ENCODE data around the gene PDE5A.
"Not testable (repeated sequence)": the region's sequence is repeated elsewhere in the genome, so short reads cannot be mapped to it uniquely, and the experiment has no call there.

PDE5A gene

DNA sequence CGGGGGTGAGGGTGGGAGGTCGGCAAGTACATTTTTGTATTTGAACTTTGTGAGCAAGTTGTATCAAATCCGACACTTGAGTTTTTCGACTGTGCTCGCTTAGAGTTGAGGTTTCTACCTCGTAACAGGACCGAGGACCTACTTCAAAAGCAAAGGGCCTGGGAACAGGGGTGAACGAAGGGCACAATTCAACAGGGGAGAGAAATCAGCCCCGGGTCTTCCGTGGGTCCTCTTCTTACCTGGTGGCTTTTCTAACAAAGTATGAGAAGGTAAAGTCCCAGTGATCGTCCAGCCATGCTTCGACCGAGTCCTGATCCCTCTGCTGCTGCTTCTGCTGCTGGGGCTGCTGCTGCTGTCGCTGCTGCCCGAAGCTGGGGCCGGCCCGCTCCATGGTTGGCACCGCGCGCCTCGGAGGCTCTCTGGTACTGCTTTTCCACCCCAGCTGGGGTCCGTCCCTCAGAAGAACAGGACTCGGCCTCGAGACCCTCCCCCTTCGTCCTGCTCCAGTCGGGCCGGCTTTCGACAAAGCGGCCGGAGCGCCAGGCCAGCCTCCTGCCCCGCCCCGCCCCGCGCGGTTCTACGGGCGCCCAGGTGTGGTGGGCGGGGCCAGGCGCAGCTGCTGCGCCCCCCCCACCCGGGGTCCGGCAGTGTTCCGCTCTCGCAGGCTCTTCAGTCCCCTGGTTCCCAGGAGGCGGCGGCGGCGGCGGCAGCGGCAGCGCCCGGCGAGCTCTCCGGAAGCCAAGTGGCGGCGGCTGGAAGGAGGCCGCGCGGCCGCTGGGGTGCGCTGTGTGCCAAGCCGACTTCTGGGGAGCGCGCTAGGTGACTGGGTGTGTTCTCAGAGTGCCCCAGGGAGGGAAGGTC lies at the start of gene PDE5A:
TSS of gene PDE5A (minus strand) at position 524 of the 861 bp plus-strand sequence. CDS start at position 391, 133 bp downstream.
- DNase-seq (ENCODE audit: low spot score), result peak; percentile 53

DNA sequence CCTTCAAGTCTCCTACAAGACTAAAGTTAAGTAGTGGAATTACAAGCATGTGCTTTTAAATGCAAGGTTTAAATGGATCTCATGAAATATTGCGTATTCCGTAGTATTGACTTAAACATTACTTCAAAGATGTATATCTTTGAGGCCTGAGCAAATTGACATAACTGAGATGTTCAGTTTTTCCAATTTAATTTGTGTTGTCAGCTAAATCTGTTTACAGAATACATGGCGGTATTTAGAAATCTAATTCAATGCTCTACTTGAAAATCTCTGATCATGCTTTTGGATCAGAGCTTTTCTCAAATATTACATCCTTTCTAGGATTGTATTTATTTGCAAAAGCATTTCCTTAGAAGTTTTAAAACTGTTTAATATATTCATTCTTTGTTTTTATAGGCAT lies 47.5 kb upstream of the PDE5A start:
- DNase-seq (ENCODE audit: low spot score), result no peak

DNA sequence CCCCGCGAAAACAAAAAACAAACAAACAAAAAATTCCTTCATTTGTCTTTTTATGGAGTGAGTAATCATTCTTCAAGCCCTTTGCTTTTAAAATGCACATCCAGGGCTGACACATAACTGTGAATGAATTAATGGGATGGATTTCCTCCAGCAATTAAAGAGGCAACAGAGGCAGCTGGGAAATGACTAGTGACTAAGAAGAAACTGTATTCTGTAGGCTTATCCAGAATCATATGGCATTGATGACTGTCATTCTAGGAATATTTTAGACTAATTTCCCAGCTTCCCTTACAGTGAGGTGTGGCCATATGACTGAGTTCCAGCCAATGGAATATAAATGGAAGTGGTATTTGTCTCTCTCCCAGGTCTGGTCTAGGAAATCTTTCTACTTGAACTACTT lies 46.8 kb upstream of the PDE5A start:
- no peak for DNase-seq (ENCODE audit: low spot score)

DNA sequence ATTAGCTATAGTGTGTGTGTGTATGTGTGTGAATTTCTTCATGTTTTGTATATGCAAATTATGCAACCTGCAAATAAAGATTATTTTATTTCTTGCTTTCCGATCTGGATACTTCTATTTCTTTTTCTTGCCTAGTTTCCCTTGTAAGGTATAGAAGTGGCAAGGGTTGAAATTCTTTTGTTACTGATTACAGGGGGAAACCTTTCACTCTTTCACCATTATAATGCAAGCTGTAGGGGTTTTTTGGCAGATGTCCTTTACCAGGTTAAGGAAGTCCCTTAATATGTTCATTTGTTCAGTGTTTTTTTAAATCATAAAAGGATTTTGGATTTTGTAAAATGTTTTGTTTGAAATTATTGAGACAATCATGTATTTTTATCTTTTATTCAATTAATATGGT lies 44.3 kb upstream of the PDE5A start:
- DNase-seq (ENCODE audit: low spot score), result no peak

DNA sequence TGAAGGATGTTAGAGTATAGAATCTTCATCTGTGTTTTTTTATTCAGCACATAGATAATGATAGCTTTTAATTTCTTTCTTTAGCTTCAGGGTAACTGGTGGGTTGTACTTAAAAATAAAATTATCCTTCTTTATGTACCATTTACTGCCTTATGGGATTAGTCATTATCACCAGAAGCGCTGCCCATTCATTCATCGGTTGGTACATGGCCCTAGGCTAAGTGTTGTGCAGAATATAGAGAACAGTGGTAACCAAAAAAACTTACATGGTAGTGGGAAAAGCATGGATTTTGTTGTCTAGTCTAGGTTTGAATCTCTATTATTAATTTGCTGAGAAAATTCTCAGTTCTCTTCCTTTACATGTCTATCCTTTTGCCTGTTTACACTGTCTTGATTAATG lies 43.5 kb upstream of the PDE5A start:
- no peak for DNase-seq (ENCODE audit: low spot score)

DNA sequence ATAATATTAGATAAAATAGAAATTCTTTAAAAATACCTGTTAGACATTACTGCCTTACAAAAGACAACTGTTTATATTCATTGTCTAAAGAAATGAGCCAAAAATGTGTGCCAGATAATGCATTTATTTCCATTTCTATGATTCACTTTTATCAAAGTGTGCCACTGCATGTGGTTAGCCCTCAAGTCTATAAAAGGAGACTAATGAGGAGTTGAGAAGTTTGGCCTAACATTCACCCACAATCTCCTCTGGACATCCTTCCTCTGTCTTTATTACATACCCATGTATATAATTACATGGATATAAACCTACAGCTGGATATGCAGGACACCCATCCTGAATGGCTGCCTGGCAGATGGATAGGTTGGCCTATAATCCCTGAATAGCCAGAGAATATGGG lies 42.6 kb upstream of the PDE5A start:
- no peak for DNase-seq (ENCODE audit: low spot score)

DNA sequence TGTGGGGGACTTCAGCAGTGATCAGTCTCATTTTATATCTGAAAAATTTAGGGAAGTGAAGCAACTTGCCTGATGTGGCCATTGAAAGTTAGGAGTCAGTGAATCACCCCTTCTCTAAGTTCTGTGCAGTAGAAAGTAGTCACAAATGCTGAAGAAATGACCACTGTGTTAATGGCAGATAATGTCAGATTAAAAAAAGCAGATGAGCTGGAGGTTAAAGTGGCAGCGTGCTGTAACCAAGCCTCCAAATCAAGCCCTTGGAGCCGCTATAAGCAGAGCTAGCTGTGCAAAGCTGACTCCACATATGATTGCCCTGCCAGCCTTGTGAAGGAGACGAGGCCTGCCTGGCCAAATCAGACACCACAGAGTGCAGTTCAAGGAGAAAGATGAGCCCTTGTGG lies 39.2 kb upstream of the PDE5A start:
- no peak for DNase-seq (ENCODE audit: low spot score)

DNA sequence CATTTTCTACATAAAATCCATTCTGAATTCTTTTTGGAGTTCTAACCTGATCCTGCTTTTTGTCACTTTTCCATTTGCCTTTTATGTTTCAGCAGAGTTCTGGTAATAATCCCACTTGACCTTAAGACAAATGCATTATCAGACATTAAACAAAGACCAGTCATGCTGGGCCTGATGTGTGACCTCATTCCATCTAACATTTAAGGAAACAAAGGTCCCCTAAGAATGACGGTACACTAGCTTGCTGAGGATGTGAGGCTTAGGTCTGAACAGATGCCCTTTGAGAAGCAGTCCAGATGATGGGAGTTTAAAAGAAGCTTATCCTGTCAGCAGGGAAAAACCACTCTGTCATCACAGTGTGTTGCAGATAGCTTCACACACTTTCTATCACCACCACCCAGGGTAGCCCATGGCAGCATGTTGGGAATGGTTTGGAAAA lies 38.1 kb upstream of the PDE5A start:
- DNase-seq (ENCODE audit: low spot score), result no peak

DNA sequence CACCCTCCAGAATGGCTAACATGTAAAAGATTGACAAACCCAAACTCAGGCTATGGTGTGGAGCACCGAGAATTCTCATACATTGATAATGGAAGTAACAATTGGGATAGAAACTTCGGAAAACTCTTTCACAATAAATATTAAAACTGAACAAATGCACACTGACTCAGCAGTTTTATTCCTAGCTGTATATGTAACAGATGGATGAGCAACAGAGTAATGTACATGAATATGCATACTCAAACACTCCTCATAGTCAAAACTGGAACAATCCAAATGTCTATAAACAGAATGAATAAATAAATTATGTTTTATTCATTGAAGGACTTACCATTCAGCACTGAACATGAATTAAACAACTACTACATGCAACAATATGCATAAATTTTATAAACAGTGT lies 37.1 kb upstream of the PDE5A start:
- DNase-seq (ENCODE audit: low spot score), result no peak

DNA sequence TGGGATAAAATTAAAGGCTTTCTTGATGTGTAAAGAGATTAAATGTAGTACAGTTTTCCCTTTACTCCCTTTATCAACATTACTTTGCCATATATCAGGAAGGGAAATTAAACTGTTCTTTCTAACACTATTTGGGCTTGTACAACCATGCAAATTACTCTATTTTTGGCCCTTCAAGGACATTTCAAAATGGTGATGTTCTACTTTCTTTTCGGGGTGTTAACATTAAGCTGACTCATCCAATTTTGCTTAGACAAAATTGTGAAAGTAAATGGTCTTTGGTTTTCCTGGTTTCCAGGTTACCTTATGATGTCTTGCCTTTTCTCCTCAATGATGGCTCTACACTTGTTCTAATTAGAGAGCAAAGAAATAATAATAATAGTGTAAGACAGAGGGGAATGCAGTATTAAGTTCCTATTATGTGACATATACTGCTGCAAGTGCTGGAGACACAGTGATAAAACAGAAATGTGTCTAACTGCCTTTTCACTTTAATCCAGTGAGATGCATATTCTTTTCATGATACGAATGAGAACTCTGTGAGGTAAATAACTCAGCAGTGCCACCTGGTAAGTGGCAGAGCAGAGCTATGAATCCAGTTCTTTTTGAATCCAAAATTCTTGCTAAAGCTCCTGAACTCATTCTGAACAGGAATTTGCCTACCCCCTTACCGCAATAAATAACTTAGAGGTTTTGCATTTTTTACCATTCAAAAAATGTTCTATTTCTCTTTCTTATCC lies 35.7 kb upstream of the PDE5A start:
- no peak for DNase-seq (ENCODE audit: low spot score)

DNA sequence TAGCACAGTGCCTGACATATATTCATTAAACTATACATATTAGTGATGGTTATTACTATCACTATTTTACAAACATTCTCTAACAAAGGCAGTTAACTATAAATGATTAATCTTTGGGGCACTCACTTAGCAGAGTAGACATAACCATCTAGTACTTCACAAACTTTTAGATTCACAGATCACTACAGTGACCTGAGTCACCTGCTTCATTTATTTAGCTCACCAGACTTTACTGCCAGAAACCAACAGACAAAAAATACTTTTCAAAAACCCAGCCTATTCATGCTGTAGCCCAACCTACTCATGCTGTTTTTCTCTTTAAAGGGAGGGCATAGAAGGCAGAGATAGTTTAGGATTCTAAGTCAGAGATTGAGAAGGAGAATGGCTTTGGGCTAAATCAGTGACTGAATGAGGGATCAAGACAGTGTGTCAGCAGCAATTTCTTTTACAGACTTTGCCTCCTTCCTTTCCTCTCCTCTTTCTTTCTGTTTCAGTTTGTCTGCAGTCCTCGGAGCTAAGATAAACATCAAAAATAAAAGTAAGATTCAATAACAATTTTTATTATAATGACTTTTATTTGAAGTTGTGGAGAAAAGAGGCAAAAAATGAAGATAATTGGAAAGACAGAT lies 34.7 kb upstream of the PDE5A start:
- no peak for DNase-seq (ENCODE audit: low spot score)

DNA sequence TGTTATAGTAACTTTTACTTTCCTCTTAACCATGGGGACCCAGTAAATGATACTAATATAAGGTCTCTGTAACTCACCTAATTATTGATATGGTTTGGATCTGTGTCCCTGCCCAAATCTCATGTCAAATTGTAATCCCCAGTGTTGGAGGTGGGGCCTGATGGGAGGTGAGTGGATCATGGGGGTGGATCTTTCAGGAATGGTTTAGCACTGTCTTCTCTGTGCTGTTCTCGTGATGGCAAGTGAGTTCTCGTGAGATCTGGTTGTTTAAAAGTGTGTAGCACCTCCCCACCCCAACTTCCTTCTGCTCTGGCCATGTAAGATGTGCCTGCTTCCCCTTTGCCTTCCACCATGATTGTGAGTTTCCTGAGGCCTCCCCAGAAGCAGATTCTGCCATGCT lies 34.0 kb upstream of the PDE5A start:
- not testable (repeated sequence) for DNase-seq (ENCODE audit: low spot score)

DNA sequence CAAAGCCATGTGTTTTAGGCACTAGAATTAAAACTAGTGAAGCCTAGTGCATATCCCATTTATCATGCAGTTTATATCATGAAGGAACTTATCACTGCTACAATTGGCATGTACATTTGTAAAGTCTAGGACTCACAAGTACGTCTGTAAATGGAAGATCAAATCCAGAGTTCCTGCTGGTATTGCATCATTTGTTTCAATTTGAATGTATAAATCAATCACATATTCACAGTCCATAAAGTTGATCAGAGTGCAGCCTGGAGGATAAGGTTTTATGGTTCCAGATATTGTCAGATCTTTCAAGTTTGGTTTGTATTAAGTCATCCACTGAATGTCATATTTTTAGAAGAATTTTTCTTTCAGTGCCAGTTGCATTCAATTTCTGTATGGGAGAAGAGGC lies 32.6 kb upstream of the PDE5A start:
- no peak for DNase-seq (ENCODE audit: low spot score)

DNA sequence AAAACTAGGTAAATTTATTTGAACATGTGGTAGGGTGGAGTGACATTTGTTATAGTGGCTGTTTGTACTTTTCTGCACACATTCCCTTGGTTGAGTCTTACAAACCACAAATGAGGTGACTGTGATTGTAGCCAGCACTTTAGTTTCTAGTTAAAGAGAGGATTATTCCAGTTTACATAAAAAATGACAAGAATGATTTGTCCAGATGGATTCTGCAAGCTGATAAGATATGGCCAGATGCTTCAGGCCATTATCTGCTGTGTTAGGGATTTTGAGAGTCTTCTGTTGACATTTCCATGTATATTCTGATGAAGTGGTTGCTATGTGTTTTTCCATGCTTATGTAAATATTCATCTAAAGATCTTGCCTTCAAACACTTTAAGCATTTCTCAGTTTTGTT lies 31.0 kb upstream of the PDE5A start:
- DNase-seq (ENCODE audit: low spot score), result no peak

DNA sequence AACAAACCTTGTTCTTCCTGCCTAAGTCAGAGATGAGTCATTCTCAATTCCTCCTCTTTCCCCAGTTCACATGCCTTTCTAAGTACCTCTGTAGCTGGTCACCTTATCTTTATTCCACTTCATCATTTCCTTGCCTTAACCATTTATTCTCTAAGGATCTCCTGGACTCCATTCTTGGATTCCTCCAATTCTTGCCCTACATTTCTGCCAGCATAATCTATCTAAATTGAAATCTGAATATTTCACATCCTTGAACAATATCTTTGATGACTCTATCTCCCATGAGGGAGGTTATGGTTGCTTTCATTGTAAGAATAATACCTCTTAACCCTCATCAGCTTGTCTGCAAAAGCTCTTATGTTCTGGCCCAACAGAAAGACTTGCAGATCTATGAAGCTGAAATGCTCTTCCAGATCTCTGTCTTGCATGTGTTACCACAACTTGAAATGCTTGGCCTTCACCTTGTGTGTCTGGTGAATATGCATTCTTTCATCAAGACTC lies 28.6 kb upstream of the PDE5A start:
- no peak for DNase-seq (ENCODE audit: low spot score)

DNA sequence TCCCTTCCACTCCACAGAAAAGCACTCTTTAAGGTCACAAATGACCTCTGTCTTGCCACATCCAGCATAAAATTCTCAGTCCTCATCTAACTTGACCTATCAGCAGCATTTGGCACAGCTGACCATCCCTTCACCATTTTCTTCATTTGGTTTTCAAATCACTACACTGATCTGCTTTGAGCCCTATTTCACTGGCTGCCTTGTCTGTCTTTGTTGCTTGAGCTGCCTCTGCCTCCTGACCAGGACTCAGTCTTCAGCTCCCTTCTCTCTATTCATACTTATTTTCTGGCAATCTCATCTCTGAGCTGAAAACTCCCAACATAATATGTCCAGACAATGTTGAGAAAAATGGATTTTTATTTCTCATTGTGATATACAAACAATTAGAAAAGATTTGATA lies 27.7 kb upstream of the PDE5A start:
- peak; percentile 7 for DNase-seq (ENCODE audit: low spot score)

DNA sequence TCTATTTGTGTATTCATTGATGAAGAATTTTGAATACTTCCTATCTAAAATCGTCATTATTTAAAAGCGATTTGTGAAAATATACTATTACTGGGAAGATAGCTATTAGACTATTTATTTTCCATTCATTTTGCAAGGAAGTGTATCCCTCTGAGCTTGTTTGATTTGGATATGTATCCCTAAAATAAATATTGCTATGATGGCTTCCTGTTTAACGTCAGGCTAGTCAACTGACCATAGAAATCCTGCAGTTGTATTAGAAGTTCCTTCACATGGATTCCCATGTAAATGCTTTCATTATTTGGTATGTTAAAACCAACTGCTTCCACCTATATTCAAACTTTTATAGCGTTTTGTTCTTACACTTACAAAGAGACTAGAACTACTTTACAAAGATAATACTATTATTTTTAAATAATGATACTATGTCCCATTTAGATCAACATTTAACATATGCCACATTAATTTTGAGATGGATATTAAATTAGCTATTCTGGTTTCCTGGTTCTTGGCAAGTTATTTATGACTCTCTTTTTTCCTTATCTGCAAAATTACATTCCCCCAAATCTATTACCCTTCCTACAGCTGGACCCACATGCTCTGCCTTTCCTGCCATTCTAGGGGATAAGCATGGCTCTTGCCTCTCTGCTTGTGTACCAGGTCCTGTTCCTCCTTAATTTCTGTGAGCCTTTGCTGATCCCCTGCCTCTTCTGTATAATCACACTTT lies 26.7 kb upstream of the PDE5A start:
- no peak for DNase-seq (ENCODE audit: low spot score)

DNA sequence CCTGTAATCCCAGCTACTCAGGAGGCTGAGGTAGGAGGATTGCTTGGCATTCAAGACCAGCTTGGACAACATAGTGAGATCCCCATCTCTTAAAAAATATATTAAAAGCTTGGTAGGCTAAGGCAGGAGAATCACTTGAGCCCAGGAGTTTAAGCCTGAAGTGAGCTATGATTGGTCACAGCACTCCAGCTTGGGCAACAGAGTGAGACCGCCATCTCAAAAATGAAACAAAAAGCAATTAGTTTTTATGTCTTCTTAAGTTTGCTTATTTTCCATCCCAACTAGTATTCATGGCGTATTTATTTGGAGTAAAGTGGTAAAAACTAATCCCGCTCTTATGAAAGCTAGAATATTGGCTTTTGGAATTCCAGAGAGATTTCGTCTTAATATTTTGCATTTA lies 25.4 kb upstream of the PDE5A start:
- DNase-seq (ENCODE audit: low spot score), result no peak

DNA sequence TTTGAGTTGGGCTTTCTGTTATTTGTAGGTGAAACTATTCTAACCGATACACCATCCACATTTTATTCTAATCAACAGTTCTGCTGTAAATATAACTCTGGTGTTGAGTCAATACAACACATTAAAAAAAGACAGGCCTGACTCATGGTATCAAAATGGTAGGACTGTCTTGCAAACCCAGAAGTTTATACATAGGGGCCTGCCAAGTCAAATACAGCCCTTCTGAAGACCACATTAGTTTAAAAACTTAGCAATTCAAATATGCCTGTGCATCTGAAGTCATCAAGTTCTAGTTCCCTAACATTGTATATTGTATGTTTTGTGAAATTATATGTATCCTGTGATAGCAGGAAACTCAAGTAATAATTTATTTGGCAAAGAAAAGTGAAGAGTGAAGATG lies 24.4 kb upstream of the PDE5A start:
- DNase-seq (ENCODE audit: low spot score), result no peak

DNA sequence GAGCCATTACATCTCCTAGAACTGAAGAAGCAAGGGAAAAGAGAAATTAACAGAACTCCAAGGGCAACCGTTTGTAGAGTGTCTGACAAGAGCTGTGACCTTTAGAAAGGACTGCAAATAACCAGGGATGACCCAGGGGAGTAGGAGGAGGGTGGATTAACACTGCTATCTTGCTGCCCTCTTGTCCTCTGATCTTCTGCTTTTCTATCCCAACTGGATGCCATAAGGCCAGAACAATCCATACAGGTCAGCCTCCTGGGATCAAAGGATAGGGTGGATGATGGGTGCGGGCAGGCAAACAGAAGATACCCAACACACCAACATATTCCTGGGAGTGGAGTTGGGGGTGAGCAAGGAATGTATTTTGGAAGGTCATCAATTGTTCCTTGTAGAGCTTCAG lies 19.8 kb upstream of the PDE5A start:
- no peak for DNase-seq (ENCODE audit: low spot score)

DNA sequence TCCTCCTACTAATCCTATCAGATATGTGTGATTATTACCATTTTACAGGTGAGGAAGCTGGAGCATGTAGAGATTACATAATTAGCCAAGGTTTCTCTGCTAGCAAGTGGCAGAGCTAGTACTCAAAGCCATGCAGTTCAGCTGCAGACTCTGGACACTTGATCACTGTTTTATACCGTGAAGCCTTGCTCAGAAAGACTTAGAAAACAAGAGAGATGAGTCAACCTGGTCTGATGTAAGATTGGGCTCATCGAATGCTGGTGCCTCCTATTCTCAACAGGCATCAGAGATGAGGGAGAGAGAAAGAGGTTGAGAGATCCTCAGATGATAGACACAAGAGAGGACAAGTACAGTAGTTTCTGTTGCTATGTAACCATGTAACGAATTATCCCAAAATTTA lies 19.0 kb upstream of the PDE5A start:
- no peak for DNase-seq (ENCODE audit: low spot score)

Data from globus pallidus (tissue), 1 donor.